Fibroblast of peridontal ligament (primary cell): ENCODE data around the gene ARHGAP15.

Experiments
- DNase-seq: peaks from one replicate; pipeline ENCODE4 v3.0.0-alpha.2; 2010; ENCODE audit errors: extremely low read depth

Gene ARHGAP15

DNA sequence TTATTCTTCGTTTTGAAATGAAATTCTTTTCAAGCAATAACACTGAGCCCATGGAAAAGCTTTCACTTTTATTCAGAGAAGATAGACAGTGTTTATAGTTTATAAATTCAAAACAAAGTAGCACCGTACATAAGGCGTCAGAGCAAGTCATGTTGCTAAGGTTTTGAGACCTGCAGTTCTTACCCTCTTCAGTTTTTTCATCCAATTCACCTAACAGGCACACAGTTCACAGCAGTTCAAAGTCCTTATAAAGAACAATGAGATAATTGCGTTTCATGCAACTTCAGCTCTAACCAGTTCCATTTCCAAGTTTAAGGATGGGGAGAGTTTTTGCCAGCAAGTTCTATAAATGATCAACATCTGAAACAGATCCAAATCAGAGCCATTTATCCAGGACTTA, 96.7 kb downstream of the ARHGAP15 start:
- peak; percentile 7 for DNase-seq

DNA sequence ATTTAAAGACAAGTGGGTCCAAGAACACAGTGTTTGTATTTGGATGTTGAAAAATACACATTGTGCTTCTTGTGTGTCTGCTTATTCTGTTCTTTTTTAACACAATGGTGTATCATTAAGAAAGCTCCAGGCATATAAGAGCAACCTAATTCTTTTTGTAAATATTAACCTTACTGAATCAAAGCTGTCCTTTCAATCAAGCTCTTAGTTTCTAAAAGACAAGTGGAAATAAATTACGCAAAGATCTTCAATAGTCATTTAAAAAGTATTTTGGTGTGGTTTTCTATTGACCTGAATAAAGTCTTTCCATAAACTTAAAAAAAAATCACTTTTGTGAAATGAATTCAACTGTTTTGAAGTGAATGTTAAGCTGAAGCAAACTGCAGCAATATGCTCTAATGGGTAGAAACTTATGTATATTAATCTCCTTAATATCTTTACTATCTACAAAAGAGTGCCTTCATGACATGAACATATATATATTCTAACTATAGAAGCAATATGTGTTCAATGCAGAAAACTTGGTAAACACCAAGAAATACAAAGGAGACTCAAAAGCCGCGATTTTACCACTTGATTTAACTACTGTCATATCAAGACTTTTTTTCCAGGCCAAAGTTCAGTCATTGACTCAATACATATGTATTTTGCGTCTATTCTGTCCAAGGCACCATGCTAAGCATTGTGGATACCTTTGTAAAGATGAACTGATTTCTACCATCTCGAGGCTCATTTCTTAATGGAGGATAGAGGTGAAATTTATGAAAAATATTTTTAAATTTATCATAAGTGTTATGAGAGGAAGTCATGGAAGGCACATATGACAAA, 97.7 kb downstream of the ARHGAP15 start:
- DNase-seq = no peak

DNA sequence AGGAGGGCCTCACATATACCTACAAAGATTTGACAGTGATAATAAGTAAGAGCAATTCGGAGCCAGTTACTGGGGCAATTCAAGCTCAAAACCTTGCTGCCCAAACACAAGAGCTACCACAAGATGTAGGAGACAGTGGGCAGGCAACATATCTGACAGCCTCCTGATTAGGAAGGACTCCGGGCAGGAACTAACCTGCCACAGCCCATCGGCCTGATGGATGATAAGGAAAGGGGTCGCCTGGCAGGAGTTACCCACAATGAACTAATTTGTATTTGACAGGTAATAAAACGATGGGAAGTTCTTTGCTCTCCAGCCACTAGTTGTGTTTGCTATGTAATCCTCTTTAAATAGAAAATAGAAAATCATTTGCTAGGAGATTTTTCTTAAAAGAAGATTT, 100.2 kb downstream of the ARHGAP15 start:
- no peak for DNase-seq

DNA sequence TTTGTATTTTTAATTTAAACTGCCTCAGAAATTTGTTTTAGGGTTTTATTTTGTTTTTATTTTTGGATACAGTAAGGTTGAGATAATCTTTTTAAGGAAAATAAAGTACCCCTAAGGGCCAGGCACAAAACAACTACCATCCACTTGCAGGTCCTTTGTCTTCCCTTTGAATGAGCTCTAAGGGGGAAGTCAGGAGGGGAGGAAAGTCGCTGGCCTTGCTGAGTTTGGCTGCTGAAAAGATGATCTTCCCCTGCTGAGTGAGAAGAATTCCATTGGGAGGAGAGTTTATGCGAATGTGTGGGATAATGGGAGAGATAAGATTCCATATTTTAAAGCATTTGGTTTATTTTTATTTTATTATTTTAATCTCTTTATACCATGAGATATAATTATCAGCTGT, 100.7 kb downstream of the ARHGAP15 start:
- DNase-seq = no peak

DNA sequence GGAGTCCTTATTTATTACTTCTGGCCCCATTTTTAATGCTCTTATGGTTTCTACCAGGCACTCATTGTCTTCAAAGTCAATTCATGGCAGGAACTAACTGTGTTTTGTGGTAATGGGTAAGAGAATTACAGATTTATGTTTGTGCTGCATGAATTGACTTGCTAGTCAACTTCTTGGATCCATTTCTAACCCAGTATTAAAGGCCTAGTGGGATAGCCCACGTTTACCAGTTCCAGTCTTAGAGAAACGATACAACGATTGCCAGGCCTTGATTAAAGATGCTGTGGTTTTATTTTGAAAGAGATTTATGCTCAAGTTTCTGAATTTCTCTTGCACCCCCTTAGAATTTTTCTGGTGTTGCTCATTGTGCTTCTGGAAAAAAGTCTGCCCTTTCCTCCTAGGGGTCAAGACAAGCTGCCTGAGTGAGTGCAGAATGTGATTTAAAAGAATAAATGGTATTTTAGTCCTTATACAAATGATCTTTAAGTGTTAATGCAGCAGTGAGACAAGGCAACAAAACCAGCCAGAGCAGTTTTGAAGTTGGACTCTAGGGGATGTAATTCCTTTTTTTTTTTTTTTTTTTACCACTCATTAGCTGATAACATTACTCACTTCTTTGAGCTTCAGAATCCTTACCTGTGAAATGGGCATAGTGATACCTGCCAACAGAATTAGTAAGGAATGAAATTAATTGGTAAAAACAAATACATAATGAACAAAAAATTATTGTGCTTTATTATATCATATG, 101.5 kb downstream of the ARHGAP15 start:
- DNase-seq = peak; percentile 62

DNA sequence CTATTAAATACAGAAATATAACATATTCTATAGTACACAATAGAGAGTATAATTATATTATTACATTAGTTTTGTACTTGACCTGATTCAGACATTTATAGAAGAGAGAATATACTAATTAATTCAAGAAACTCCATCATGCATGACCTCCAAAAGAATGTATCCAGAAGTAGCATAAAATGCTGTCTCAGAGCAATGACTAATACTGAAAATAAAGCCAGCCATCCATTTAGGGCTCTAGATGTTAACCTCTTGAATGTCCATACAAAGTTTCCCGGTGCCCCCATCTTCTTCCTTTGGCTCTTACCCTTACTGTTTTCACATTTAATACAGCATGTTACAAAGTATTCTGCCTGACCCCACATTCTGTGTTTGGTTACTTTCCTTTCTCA, 102.0 kb downstream of the ARHGAP15 start:
- DNase-seq = peak; percentile 45

DNA sequence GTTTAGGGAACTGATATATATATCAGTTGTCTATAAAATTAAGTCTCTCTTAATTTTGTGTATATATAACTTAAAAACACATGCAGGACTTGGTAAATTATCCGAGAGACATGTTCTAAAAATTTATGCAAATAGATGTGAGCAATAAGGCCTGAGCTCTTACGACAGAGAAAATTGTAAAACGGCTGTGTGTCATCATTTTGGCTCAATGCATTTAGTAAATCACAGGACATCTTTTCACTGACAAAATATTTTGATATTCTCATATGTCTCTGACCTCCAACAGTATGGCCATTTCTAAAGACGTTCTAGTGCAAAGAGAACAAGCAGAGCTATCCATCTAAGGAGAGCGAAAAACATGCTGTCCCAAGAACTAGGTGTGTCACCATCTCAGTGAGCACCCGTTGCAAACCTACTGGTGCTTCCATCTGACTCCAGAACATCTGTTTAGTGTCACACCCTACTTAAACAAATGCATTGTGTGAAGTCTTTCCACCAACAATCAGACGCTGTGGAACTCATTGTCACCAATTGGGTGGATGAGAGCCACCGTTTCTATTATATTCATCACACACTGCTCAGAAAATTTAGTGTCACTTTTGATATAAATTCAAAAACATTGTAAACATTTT, 108.0 kb downstream of the ARHGAP15 start:
- no peak for DNase-seq

DNA sequence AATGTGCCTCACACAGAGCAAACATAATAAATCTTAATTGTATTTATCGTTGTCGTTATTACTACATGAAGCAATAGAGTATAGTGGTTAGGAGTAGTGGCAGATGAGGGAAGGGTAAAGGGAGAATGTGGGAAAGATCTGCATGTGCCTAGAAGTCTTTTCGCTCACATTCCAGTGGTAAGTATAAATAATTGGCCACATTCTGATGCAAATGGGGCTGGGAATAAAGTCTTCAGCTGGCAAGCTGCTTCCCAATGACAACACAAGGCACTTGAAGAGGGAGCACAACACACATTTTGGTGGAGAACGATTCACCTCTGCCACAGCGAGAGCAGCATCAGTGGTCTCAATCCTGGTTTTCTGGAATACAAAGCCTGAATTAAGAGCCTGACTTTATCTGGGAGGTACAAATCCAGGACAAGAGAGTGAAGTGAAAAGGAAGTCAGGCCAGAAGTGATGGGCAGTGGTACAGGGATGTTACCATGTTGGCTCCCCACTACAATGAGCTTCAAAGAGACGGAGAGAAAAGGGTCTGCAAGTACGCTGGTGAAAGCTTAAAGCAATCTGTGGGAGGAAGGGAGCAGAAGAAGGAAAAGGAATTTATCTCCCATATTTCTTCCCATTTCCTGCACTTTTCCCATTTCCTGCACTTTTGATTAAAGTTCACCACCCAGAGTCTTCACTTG, 112.3 kb downstream of the ARHGAP15 start:
- DNase-seq = no peak

DNA sequence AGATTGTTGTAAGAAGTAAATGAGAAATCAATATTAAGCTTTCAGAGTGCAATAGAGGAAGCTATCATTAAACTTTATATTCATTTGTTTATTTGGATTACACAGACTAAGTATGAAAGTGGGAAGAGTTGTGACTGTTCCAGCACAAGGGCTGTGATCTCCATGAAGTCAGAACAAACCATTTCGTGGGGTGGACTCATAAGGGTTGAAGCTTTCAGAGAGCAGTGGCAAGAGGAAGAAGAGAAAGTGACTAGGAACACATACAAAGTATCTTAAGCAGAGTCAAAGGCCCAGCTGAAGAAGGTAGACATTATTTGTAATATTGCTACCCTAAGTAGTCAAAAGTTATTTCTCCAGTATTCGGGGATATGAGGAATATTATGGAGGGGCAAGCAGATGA, 117.0 kb downstream of the ARHGAP15 start:
- DNase-seq = no peak

DNA sequence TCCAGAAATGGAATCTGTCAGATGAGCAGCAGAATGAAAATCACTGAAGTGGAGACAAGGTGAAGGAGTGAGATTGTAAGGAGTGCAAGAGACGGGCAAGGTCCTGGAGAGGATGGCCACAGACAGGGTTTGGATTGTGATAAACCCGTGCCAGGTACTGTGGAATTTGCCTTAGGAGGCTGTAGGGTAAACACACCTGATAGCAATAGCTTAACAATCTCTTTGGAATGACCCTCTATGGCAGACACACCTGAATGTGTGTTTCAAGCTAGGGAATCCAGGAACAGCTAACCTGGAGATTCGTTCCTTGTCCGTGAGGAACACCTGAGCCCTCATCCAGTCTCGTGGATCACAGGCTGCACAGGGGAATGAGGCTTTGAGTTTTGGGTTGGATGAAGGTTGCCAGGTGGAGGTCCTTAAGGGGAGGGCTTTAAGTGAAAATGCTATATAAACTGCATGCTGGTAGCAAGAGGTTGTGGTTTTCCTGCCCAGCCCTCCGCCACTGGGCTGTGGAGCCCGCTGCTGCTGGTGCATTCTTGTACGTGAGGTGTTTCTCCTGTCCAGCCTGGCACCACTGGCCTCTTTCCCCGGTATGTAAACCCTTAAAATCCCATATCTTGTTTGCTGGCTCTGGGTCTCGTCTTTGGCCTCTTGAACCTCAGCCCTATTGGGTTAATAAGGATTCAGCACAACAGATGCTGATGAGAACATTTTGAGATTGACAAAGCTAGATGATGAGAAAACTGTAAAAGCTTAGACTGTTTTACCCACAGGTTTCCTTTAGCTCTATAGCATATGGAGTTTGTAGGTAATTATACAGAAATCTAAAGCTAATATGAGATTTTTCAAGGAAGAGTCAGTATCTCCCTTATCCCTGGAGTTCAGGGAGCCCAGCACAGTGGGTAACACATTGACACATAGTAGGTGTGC, 117.9 kb downstream of the ARHGAP15 start:
- DNase-seq = no peak

DNA sequence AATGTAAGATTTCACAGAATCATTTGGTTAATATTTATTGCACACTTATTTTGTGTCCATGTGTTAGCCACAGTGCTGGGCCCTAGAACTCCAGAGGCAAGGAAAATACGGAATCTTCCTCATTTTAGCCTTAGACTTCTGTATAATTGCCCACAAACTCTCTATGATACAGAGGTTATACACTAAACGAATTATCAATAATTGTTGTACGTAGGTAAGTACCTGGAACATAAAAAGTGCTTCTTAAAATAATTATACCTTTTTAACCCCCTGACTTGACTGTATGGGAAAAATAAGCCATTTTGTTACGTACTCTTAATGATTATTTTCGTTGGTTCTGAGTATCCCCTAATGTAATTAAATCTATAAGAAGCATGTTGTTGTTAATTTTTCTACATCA, 119.4 kb downstream of the ARHGAP15 start:
- DNase-seq = no peak

DNA sequence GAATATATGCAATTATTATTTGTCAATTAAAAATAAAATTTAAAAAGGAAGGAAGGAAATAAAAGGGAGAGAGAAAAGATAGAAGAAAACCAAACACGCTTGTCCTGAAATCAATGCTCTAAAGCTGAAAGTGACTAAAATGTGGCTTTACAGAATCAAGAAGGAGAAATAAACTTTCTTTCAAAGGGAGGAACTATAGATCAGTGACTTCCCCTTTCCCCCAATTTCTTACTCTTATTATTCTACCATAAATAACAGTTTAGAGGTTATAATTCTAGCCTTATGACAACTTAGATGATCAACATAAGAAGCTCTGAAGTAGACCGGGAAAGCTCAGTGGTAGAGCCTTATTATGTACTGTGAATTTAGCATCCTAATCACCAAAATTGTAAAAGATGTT, 122.5 kb downstream of the ARHGAP15 start:
- no peak for DNase-seq

DNA sequence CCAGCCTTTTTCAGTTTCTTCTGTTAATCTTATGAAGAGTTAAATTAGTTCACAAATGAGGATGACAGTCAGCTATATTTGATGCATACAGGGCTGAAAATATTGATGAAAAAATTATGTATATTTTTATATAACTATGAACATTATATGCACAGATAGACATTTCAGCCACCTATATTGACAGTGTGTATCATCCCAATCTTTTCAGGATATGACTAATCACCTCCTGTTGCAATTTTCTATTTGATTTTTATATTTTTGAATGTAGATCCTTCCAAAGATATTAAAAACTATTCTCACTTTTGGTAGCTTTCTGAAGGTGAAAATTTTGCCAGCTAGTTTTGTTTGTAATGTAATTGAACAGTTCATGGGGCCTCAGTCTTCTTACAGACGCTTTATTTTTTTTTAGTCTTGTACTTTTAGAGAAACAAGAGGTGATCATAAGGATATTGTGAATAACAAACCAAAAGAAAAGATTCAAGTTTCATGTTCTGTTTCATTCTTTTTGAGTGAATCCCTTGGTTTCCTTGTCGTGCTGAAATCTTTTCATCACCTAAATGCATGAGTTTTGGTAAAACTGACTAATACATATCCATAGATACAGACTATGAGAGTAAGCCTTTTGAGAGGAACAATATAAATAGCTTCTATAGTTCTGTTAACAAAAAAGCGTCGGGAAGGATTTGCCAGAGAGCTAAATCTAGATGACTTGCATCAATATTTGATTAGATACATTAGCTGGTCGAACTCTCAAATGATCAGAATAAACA, 123.1 kb downstream of the ARHGAP15 start:
- no peak for DNase-seq

DNA sequence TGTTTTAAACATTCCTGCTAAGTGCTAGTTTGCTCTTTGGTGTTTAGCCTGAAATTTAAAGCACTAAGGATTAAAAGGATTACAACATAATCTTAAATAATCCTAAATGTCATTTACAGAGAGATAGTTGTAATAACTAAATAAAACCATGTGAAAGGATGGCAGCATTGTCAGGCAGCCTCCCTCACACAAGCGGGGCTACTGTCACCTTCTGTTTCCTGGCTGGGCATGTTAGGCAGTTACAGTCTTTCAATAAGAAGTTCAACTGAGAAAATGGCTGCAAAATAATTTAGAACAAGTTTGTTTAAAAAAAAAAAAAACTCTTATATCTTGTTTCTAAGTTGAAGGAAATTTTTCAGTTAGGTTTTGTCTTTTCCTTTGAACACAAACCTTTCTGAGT, 124.9 kb downstream of the ARHGAP15 start:
- no peak for DNase-seq

DNA sequence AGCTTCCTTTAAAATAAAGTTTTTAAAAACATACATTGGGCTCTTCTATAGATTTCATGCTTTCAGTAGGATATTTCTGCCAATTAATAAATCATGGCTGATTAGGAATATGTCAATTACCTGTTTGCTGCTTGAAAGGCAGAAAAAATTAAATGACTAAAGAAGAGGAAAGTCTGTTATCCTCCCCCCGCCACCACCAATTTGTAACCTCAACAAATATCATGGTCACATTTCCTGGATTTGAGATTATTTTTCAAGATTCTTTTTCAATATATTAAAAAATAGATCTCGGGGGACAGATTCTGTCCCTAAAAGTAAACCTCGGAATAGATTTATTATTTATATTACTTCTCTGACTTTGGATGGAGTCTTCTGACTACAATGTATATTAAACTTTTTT, 125.9 kb downstream of the ARHGAP15 start:
- no peak for DNase-seq

DNA sequence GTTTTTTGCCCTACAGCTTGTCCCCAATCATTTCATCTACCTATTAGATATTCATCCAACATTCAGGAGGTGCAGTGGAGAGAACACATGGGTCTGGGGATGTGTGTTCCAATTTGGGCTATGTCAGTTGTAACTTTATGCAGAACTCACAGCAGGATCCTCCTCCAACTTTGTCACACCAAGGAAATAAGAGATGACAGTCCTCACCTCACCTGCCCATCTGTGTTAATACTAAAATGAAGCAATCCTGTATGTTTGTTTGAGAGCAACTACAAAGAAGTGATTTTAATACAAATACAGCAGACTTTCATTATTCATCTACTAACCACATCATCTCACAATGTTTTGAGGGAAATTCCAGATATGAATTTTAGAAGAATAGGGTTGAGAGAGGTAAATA, 126.7 kb downstream of the ARHGAP15 start:
- no peak for DNase-seq

DNA sequence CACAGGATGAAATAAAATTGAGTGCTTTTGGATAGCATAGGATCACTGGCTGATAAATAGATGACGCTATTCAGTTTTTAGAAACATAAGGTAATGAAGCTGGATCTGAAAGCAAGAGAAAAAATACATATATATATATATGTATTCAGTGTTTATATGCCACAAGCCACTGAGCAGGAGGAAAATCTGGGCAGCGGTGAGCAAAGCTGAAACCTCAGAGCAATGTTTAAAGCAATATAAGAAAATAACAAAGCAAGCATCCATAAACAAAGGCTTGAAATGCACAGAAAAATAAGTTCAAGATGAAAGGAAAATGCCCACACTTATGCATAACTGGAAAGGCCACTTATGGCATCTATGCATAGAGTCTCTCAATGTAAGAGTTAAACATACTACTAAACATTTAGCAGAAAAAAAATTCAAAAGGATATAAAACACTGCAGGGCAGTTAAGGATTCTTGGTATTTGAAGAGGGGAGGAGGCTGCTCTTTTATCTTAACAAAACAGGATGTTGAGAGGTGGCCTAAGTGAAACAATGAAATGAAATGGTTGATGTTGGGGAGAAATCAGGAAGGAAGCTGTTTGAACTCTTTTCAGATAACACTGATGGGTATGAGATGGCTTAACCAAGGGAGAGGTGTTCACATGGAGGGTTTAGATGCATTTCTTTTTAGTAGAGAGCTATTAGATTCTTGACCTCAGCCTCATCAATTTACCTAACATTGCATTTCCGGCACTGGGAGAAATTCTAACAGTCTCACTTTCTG, 129.1 kb downstream of the ARHGAP15 start:
- DNase-seq = no peak

DNA sequence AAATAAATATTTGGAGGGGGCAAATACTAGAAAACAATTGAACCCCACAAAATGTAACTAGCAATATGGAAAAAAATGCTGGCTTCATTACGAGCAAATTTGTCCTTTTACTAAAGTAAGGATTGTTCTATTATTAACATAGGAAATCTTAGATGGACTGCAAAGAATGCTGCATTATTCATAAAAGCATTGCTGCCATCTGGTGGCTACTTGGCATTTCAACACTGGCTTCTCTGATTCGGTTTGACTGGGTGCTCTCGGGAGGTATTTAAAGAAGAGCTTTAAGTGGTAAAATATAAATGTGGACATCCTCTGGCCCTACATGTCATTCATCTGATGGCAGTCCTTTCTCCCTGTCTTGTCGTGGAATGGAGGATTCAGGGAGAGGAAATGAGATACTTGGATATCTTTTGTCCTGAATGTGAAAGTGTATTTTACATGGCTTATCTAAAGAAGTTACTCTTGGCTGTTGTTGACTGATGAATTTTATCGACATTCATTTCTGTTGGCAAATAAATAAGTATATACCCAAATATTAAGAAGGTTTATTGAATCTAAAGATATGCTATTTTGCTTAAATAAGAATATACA, 130.2 kb downstream of the ARHGAP15 start:
- DNase-seq = peak; percentile 87

DNA sequence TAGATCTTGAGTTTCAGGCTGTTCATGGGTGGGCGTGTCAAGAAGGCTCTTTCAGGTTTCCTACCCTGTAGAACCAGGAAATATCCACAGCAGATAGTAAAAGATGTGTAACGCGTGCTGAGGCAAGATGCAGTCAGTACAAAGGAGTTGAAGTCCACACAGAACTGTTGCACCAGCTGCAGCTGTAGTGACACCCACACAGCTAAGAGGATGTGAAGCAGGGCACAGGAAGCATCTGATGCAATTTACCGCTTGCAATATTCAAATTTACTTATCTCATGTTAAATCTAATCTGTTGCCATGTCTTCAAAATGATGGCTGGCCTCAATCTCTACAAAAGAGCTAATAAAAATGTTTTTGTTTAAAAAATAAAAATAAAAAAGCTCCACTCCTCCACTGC, 132.8 kb downstream of the ARHGAP15 start:
- peak; percentile 4 for DNase-seq
